Dedifferentiated amniotic fluid mesenchymal stem cell (primary cell): Measurements from ENCODE around the gene DNAJC6.
"Not testable (repeated sequence)": the region's sequence is repeated elsewhere in the genome, so short reads cannot be mapped to it uniquely, and the experiment has no call there.

Experiments
- DNase-seq: peaks from one replicate; pipeline ENCODE4 v3.0.0-alpha.2; 2016; ENCODE audit errors: extremely low spot score

The DNAJC6 gene

DNA sequence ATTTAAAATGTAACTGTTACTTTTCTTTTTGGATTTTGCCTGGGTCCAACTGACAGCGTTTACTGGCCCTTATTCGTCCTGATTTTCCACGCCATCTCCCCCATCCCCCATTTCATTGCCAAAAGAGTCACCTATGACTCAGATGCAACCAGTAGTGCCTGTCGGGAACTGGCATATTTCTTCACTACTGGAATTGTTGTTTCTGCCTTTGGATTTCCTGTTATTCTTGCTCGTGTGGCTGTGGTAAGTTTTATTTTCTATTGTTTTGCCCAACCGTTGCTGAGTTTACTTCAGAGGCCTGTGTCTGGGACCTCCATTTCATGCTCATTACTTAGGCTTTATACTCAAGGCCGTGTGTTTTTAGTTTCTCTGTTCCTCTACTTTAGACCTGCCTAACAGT is 120.5 kb downstream of the DNAJC6 start:
- DNase-seq, result peak; percentile 51

DNA sequence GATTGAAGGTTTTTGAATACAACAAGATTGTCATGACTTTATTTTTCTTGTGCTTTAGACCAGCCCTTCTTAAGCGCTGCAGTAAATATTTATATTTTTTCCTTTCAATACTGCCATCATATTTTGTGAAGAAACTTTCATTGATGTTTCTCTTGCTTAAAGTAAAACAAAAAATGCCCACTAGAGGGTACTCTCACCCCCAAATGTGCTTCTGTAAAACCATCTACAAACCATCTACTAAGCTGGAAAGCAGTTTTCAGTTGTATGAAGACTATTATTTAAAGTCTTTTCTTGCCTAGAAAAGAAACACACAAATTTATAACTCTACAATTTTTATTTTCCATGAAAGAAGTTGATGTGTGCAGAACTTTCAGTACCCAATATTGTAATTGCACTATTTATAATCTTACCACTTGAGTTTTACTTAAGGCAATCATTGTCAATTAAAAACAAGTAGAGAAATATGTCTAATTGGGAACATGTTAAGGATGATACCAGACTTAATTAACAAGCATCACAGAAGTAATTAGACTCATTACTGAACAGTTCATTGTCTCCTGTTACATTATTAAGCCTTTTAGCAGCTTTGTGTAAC is 121.9 kb downstream of the DNAJC6 start:
- peak; percentile 76 for DNase-seq

DNA sequence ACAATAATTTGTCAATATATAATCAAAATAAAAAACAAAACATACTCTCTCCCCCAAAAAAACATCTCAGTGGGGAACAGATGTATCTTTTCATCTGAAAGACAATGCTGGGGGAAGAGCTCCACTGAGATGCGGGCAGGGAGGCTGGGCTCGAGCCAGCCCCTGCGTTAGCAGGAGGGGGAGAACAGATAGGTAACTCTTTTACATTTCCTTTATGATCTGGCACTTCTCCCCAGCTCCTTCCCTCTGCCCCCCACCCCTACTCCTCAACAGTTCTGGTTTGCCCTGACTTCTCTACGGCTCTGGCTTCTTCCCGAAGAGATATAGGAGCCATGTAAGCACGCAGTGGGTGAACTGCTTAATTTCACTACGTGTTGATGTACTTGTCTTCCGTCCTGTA is 123.6 kb downstream of the DNAJC6 start:
- no peak for DNase-seq

DNA sequence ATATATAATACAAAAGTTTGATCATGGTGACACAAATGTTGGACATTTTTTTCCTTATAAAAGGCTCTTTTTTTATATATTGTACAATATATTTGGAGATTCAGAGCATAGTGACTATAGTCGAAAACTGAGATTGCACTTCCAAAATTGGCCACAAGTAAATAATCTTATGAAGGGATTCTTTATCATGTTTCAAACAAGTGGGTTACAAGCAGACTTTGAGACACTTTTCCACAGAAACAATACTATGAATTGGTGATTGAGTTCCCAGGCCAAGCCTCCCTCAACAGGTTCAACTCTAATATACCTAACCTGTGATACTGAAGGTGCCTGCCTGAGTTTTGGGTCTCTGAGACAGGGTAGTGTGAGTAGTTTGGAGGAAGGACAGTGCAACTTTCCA is 124.9 kb downstream of the DNAJC6 start:
- no peak for DNase-seq

DNA sequence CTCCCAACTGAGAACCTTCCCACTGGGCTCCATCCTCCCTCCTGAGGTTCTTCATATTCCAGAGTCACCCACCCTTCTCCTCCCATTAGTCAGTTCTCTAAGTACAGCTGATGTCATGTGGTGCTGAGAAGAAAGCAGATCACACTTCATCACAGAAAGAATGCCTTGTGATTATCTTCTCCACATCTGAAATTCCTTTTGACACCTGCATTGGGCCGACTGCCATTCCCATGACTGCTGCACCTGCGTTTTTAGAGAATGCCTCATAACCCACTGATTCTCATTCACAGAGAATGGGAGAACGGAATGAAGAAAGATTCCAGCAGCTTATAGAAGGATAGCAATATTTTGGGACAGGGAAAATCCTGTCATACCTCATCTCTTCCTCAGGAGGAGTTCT is 125.4 kb downstream of the DNAJC6 start:
- no peak for DNase-seq

DNA sequence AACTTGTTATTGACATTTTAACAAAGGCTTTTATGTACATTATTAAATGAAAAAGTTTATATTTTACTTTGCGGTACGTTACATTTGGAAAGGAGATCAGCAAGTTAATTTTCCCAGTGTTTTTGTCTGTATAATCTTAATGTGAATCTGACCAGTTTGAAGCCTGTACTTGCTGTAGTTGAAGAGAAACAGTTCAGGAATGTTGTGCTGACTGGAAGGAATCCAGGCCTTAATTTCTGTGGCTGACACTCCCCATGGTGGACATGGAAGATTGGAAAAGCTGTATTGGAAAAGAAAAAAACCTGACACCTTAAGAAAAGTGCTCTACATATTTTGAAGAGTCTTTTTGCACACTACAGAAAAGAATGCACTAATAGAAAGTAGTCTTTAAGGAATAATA is 126.6 kb downstream of the DNAJC6 start:
- peak; percentile 75 for DNase-seq

DNA sequence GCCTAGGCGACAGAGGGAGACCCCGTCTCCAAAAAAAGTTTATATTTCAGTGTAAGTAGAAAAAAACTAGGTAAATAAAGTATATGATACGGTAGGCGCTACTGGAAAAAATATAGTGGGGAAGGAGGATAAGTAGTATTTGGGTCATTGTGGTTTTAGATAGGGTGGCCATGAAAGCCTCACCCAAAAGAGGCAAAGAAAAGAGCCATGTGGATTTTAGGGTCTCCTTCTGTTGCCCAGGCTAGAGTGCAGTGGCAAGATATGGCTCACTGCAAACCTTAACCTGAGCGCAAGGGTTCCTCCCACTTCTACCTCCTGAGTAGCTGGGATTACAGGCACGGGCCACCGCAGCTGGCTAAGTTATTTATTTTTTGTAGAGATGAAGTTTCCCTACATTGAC is 128.3 kb downstream of the DNAJC6 start:
- DNase-seq, result no peak

DNA sequence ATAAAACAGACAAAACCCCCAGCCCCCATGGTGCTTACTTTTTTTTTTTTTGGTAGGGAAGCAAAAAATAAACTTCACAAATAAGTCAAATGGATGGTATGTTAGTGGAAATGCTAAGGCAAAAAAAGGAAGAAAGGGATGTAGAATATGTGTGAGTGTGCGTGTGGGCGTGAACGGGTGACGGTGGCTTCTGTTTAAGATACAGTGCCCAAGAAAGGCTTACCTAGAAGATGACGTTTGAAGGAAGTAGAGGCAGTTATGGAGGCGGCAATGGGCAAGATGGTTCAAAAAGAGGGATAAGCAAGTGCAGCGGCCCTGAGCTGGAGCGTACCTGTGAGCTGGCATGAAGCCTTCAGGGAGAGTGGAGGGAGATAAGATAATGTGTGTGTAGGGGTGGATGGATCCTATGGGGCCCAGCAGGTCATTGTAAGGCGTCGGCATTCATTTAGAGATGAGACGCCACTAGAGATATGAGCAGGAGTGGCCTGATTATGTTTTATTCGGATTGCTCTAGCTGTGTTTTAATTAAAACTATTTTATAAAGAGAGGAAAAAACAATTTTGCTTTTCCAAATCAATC is 131.1 kb downstream of the DNAJC6 start:
- DNase-seq, result no peak

DNA sequence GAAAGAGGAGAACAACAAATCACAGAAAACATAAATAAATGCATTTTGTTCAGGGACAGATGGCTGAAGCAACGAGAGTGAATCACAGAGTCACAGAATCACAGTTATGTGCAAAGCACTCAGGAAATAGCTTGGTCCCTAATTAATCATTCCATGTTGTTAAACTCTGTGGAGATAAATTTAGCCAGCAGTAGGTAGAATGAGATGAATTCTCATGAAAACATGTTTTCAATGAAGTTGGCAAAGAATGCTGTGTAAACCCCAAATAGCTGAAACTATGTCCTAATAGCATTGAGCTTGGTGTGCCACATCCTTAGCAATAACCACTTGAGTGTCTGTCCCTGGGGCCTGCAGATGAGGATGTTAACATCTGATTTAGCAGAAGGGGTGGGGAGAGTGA is 131.6 kb downstream of the DNAJC6 start:
- DNase-seq, result no peak

DNA sequence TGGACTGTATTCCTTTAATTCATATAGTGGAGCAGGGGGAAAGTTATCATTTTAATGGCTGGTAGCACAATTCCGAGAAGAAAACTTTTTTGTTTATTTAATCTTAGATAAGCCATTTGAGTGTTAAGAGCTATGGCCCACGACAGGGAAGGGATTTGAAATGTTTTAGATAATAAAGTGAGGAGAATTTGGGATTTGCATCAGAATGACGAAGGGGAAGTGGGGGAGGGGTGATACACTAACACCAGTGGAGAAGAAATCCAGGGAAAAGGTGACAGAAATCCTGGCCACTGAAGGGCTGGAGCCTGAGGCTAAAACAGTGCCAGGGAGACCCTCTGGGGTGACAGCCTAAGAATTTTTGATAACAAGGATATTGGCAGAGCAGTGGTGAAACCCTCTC is 132.1 kb downstream of the DNAJC6 start:
- no peak for DNase-seq

DNA sequence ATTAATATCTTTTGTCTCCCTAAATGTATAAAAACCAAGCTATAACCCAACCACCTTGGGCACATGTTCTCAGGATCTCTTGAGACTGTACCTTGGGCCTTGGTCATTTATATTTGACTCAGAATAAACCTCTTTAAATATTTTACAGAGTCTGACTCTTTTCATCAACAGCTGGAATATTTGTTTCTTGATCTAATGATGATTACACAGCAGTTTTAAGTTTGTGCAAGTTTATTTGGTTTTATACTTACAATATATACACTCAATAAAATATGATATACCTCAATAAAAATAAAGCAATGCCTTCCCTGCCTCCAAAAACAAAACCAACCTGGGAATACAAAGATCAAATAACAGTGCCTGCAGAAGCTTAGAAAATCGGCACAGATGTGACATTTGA is 133.1 kb downstream of the DNAJC6 start:
- DNase-seq, result no peak

DNA sequence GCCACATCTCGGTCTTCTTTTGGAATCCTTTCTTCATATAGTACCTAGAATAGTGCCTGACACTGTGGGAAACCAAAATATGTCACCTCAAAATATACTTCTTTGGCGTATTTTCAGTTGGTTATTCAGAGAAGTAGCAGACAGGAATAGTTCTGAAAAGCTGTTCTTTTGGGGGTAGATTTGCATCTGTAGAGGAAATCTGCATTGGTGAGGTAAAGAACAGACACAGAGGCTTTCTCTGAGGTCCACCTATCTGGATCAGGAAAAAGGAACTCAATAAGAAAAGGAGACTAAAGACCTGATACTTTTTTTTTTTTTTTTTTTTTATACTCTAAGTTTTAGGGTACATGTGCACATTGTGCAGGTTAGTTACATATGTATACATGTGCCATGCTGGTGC is 134.3 kb downstream of the DNAJC6 start:
- no peak for DNase-seq

DNA sequence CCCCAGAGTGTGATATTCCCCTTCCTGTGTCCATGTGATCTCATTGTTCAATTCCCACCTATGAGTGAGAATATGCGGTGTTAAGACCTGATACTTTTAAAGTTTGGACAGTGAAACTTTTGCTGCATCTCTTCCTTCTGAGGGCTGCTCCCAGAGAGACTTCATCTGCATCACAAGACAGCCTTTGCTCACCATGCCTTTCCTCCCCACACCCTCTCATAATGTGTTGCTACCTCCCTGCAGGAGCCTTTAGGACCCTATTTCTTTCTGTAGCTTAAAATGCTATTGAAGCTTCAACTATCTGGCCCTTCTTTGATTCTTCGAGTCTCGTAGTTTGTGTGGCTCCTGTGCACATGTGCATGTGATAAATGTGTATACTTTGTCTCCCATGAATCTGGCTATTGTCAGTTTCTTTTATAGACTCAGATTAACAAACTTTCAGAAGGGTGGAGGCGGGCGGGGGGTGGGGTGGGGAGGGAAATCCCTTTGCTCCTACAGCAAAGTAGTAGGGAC is 134.8 kb downstream of the DNAJC6 start:
- no peak for DNase-seq

DNA sequence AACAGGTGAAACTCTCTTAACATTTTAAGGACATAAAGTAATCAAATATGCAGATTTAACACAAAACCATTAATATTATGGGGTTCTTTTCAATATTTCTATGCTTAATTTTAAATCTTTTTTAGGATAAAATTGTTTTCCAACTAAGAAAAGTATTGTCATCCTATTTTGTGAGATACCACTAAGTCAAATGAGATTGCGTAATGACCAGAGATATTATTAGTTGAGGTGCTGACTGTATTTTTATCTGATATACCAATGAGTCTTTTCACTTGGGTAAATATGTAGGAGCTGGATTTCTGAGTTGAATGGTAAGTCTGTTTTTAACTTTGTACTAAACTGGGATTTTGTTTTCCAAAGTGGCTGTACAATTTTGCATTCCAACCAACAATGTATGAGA is 136.5 kb downstream of the DNAJC6 start:
- DNase-seq, result no peak

DNA sequence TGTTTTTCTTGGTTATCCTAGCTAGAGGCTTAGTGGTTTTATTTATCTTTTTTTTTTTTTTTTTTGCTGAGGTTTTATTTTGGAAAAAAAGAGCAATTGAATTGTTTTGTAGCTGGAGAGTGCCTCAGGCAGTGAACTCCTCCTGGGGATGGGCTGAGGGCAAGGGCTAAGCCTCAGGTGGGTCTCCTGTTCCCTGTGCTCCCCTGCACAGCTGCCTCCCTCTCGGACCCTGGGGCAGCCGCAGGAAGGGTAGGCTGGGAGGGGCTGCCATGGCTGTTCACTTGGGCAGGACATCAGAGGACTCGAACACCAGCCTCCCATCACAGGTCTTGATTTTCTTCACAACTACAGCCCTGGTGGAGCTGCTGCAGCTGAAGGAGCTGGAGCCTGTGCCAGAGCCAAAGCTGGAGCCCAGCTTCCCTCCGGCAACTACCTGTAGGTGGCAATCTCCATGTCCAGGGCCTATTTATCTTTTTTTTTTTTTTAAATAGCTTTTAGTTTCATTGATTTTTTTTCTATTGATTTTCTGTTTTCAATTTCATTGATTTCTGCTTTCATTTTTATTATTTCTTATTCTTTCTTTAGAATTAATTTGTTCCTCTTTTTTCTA is 140.0 kb downstream of the DNAJC6 start:
- no peak for DNase-seq

DNA sequence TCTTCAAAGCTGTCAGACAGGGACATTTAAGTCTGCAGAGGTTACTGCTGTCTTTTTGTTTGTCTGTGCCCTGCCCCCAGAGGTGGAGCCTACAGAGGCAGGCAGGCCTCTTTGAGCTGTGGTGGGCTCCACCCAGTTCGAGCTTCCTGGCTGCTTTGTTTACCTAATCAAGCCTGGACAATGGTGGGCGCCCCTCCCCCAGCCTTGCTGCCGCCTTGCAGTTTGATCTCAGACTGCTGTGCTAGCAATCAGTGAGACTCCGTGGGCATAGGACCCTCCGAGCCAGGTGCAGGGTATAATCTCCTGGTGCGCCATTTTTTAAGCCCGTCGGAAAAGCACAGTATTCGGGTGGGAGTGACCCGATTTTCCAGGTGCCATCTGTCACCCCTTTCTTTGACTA is 146.3 kb downstream of the DNAJC6 start:
- DNase-seq, result not testable (repeated sequence)

DNA sequence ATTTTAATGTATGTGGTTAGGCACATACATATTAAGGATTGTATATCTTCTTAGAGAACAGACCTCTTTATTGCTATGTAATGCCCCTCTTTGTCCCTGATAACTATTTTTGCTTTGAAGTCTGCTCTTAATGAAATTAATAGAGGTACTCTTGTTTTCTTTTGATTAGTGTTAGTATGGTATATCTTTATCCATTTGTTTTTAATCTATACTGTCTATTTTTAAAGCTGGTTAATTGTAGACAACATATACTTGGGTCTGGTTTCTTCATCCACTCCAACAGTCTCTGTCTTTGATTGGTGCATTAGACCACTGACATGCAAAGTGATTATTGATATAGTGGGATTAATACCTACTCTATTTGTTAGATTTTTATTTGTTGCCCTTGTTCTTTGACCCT is 147.1 kb downstream of the DNAJC6 start:
- DNase-seq, result no peak

DNA sequence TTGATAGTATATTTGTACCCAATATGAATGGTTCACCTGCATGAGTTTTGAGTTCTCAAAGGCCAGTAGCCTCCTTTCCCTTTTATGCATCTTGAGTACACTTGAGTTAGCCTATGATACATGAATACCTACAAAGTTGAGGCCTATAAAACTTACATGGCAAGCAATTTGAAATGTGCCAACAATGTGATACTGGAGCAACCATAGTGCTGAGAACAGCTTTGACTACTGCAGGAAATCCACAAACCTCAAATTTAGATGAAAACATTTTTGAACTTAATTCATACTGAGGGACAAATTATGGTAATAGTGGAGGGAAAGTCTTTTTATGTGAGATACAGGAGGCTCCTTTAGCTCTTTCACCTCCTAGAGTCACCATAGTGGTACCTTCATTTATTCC is 148.5 kb downstream of the DNAJC6 start:
- DNase-seq, result no peak

DNA sequence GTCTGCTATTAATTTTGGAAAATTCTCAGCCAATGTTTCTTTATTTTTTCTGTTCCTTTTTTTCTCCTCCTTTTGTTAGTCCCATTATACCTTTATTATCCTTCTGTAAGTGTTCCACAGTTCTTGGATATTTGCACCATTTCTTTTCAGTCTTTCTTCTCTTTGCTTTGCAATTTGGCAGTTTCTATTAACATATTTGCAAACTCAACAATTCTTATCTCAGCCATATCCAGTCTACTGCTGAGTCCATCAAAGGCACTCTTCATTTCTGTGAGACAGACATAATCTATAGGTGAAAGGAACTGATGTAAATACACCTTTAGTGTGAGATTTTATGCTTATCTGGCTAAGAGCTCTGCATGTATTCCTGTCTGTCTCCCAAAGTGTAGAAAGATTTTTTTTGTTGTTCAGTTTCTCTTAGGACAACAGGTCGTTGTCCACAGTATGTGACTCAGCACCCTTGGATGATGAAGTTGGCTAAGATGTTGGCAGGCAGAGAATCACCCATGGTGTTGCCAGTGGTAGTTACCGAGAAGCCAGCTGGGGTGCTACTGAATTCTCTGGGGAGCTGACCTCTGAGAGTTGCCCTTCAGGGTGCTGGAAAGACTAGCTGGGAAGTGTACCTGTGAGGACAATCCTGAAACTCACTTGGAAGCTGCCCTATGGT is 149.5 kb downstream of the DNAJC6 start:
- no peak for DNase-seq

DNA sequence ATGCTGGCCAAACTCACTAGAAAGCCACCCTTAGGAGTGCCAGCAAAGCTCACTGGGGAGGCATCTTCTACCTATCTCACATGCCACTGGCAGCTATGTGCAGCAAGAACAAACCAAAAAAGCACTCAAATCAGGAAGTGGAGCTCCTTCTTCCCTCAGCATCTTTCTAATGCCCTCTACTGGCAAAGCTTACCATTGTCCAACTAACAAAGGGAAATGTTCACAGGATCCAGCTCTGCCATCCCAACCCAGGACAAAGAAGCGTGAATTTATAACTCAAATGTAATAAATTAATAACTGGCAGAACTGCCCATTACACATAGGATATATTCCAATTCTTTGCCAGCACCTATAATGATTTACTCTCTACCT is 150.0 kb downstream of the DNAJC6 start:
- DNase-seq, result no peak
